Measurements from ENCODE around the gene OR2AE1.
"Not testable (repeated sequence)": the region's sequence is repeated elsewhere in the genome, so short reads cannot be mapped to it uniquely, and the experiment has no call there.

The OR2AE1 gene

DNA sequence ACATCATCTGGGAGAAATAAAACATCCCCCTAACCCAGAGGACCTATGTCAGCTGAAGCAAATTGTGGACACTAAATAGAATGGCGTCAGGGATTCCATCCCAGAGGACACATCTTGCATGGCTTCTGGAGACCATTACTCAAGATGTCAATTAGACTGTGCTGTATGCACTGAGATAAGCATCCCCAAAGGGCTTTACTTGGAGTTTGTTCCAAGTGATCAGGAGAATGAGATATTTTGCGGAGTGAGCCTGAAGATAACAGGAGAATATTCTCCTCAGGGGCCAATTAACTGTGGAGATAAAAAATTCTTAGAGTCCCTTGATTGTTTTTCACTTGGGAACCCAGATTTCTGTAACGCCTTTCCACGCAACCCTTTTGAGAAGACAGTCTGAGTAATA is 4.5 kb upstream of the OR2AE1 start:
- H3K9me3 ChIP-seq (replicated peaks in 1 of 2; ENCODE audit: control insufficient read depth in 2 of 2, insufficient read depth in 1 of 2, low read depth in 1 of 2, low read length in 2 of 2): no peaks in the 10 kb centered on the region
- H3K79me1 ChIP-seq (ENCODE audit: low read depth, low read length): no peaks in the 10 kb centered on the region
- no peak overlapping the region for H3K9ac ChIP-seq (ENCODE audit: low read depth, low read length, poor library complexity)
- H4K91ac ChIP-seq (ENCODE audit: low read depth, low read length, poor library complexity): no peak overlapping the region
- no peak overlapping the region for H2BK12ac ChIP-seq (ENCODE audit: low read length)
- H2BK5ac ChIP-seq (ENCODE audit: low read length): no peak overlapping the region
- WGBS, 2 donors (ENCODE audit: extremely low coverage in 2 of 2, insufficient read length in 2 of 2, insufficient replicate concordance in 1 of 2): no CpG with 5 or more reads among the region's 4 CpGs
- no peak overlapping the region for H3K4ac ChIP-seq (ENCODE audit: low read length)
- no peak overlapping the region for H3K18ac ChIP-seq (ENCODE audit: low read length)
- no peaks in the 10 kb centered on the region for H3K36me3 ChIP-seq (replicated peaks in 1 of 2; ENCODE audit: control insufficient read depth in 2 of 2, insufficient read depth in 2 of 2, low read length in 2 of 2)
- DNase-seq (ENCODE audit: low spot score): no peak
- no peak overlapping the region for H2AK5ac ChIP-seq (ENCODE audit: low read depth, low read length)
- H2AFZ ChIP-seq (ENCODE audit: low read length): no peak overlapping the region
- no peak overlapping the region for H3K4me2 ChIP-seq (ENCODE audit: insufficient read depth, low read length, poor library complexity, severe bottlenecking)
- H3K14ac ChIP-seq (ENCODE audit: low read length): no peak overlapping the region
- no peak overlapping the region for H4K8ac ChIP-seq (ENCODE audit: low read depth, low read length)
- no peak overlapping the region for H3K23ac ChIP-seq (ENCODE audit: low read depth, low read length, poor library complexity)
- H3K4me3 ChIP-seq (ENCODE audit: low read length in 2 of 2): no peak overlapping the region
- no peaks in the 10 kb centered on the region for H3K4me1 ChIP-seq (ENCODE audit: control insufficient read depth in 2 of 2, insufficient read depth in 1 of 2, low read depth in 1 of 2, low read length in 2 of 2)
- no peak overlapping the region for H2BK120ac ChIP-seq (ENCODE audit: low read depth, low read length)
- no peaks in the 10 kb centered on the region for H3K27me3 ChIP-seq (ENCODE audit: control insufficient read depth in 3 of 3, insufficient read depth in 3 of 3, low read depth in 1 of 3, low read length in 3 of 3)
- no peak overlapping the region for H3K27ac ChIP-seq (replicated peaks; ENCODE audit: low read length)
- no peak overlapping the region for H2BK15ac ChIP-seq (ENCODE audit: low read length)

DNA sequence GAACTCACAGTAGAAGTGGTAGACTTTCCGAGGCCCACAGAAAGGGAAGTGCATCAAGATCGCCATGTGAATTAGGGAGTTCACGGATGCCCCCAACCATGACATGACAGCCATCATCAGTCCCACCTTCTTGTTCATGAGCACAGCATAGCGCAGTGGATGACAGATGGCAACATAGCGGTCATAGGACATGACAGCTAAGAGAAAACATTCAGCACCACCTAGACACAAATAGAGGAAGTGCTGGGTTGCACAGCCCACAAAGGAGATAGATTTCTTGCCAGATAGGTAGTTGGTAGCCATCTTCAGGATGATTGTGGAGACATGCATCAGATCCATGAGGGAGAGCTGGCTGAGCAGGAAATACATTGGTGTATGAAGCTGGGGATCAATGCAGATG is 342 bp downstream of the OR2AE1 start:
- no peak overlapping the region for H2BK15ac ChIP-seq (ENCODE audit: low read length)
- H3K4me3 ChIP-seq (ENCODE audit: low read length in 2 of 2): no peak overlapping the region
- H3K4me1 ChIP-seq (ENCODE audit: control insufficient read depth in 2 of 2, insufficient read depth in 1 of 2, low read depth in 1 of 2, low read length in 2 of 2): no peaks in the 10 kb centered on the region
- no peak overlapping the region for H2BK120ac ChIP-seq (ENCODE audit: low read depth, low read length)
- H2BK5ac ChIP-seq (ENCODE audit: low read length): no peak overlapping the region
- no peak overlapping the region for H3K9ac ChIP-seq (ENCODE audit: low read depth, low read length, poor library complexity)
- no peak overlapping the region for H3K14ac ChIP-seq (ENCODE audit: low read length)
- H3K23ac ChIP-seq (ENCODE audit: low read depth, low read length, poor library complexity): no peak overlapping the region
- no peak overlapping the region for H3K18ac ChIP-seq (ENCODE audit: low read length)
- no peaks in the 10 kb centered on the region for H3K27me3 ChIP-seq (ENCODE audit: control insufficient read depth in 3 of 3, insufficient read depth in 3 of 3, low read depth in 1 of 3, low read length in 3 of 3)
- H2AFZ ChIP-seq (ENCODE audit: low read length): no peak overlapping the region
- H3K36me3 ChIP-seq (replicated peaks in 1 of 2; ENCODE audit: control insufficient read depth in 2 of 2, insufficient read depth in 2 of 2, low read length in 2 of 2): no peaks in the 10 kb centered on the region
- H3K4me2 ChIP-seq (ENCODE audit: insufficient read depth, low read length, poor library complexity, severe bottlenecking): no peak overlapping the region
- no peak for DNase-seq (ENCODE audit: low spot score)
- no peak overlapping the region for H4K91ac ChIP-seq (ENCODE audit: low read depth, low read length, poor library complexity)
- H2AK5ac ChIP-seq (ENCODE audit: low read depth, low read length): no peak overlapping the region
- H4K8ac ChIP-seq (ENCODE audit: low read depth, low read length): no peak overlapping the region
- no CpG with 5 or more reads among the region's 5 CpGs for WGBS, 2 donors (ENCODE audit: extremely low coverage in 2 of 2, insufficient read length in 2 of 2, insufficient replicate concordance in 1 of 2)
- H2BK12ac ChIP-seq (ENCODE audit: low read length): no peak overlapping the region
- no peak overlapping the region for H3K4ac ChIP-seq (ENCODE audit: low read length)
- no peak overlapping the region for H3K27ac ChIP-seq (replicated peaks; ENCODE audit: low read length)
- no peaks in the 10 kb centered on the region for H3K79me1 ChIP-seq (ENCODE audit: low read depth, low read length)
- H3K9me3 ChIP-seq (replicated peaks in 1 of 2; ENCODE audit: control insufficient read depth in 2 of 2, insufficient read depth in 1 of 2, low read depth in 1 of 2, low read length in 2 of 2): no peaks in the 10 kb centered on the region

DNA sequence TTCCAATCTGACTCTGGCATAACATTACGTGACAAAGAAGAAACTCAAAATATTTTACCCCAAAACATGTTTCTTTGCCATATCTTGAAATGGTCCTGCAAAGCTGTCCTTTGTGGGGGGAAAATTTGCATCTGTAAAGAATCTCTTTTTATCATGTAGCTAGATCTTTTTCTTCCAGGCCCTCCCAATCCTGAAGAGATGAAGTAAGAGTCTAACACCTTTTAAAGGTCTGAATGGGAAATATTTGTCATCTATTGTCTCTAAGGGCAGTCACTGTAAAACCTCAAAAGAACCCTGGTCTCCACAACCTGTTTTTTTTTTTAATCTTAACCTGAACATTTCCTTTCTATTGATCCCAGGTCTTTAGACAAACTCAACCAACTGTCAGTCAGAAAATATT is 8.6 kb downstream of the OR2AE1 start:
- H3K14ac ChIP-seq (ENCODE audit: low read length): no peak overlapping the region
- no peak overlapping the region for H2BK12ac ChIP-seq (ENCODE audit: low read length)
- no peak overlapping the region for H4K91ac ChIP-seq (ENCODE audit: low read depth, low read length, poor library complexity)
- H2BK15ac ChIP-seq (ENCODE audit: low read length): no peak overlapping the region
- H4K8ac ChIP-seq (ENCODE audit: low read depth, low read length): no peak overlapping the region
- H3K9me3 ChIP-seq (replicated peaks in 1 of 2; ENCODE audit: control insufficient read depth in 2 of 2, insufficient read depth in 1 of 2, low read depth in 1 of 2, low read length in 2 of 2): peaks cover 0 to 5% of the 10 kb centered on the region in 2 donors
- WGBS, 2 donors (ENCODE audit: extremely low coverage in 2 of 2, insufficient read length in 2 of 2, insufficient replicate concordance in 1 of 2): no CpG with 5 or more reads among the region's 1 CpG
- no peak overlapping the region for H3K18ac ChIP-seq (ENCODE audit: low read length)
- H2BK5ac ChIP-seq (ENCODE audit: low read length): no peak overlapping the region
- H3K9ac ChIP-seq (ENCODE audit: low read depth, low read length, poor library complexity): no peak overlapping the region
- H3K79me1 ChIP-seq (ENCODE audit: low read depth, low read length): no peaks in the 10 kb centered on the region
- no peak overlapping the region for H2AFZ ChIP-seq (ENCODE audit: low read length)
- DNase-seq (ENCODE audit: low spot score): no peak
- H3K27me3 ChIP-seq (ENCODE audit: control insufficient read depth in 3 of 3, insufficient read depth in 3 of 3, low read depth in 1 of 3, low read length in 3 of 3): peaks cover 0 to 9% (median 0%) of the 10 kb centered on the region in 3 experiments
- H2AK5ac ChIP-seq (ENCODE audit: low read depth, low read length): no peak overlapping the region
- H3K4me2 ChIP-seq (ENCODE audit: insufficient read depth, low read length, poor library complexity, severe bottlenecking): no peak overlapping the region
- H3K23ac ChIP-seq (ENCODE audit: low read depth, low read length, poor library complexity): no peak overlapping the region
- no peak overlapping the region for H3K4me3 ChIP-seq (ENCODE audit: low read length in 2 of 2)
- H3K36me3 ChIP-seq (replicated peaks in 1 of 2; ENCODE audit: control insufficient read depth in 2 of 2, insufficient read depth in 2 of 2, low read length in 2 of 2): no peaks in the 10 kb centered on the region
- H3K27ac ChIP-seq (replicated peaks; ENCODE audit: low read length): no peak overlapping the region
- H3K4ac ChIP-seq (ENCODE audit: low read length): no peak overlapping the region
- H2BK120ac ChIP-seq (ENCODE audit: low read depth, low read length): no peak overlapping the region
- no peaks in the 10 kb centered on the region for H3K4me1 ChIP-seq (ENCODE audit: control insufficient read depth in 2 of 2, insufficient read depth in 1 of 2, low read depth in 1 of 2, low read length in 2 of 2)

DNA sequence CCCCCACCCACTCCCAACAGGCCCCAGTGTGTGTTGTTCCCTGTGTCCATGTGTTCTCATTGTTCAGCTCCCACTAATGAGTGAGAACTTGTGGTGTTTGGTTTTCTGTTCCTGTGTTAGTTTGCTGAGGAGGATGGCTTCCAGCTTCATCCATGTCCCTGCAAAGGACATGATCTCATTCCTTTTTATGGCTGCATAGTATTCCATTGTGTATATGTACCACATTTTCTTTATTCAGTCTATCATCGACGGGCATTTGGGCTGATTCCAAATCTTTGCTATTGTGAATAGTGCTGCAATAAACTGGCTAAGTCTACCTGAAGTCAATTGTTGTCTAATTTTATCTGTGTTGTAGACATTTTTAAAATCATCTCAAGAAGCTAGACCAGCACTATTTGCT is 9.4 kb downstream of the OR2AE1 start:
- H3K14ac ChIP-seq (ENCODE audit: low read length); H3K9ac ChIP-seq (ENCODE audit: low read depth, low read length, poor library complexity); H3K4ac ChIP-seq (ENCODE audit: low read length); H2BK15ac ChIP-seq (ENCODE audit: low read length); H2AFZ ChIP-seq (ENCODE audit: low read length); DNase-seq (ENCODE audit: low spot score); H3K27ac ChIP-seq (replicated peaks; ENCODE audit: low read length); H3K36me3 ChIP-seq (replicated peaks in 1 of 2; ENCODE audit: control insufficient read depth in 2 of 2, insufficient read depth in 2 of 2, low read length in 2 of 2); H3K4me2 ChIP-seq (ENCODE audit: insufficient read depth, low read length, poor library complexity, severe bottlenecking); H2AK5ac ChIP-seq (ENCODE audit: low read depth, low read length); H3K9me3 ChIP-seq (replicated peaks in 1 of 2; ENCODE audit: control insufficient read depth in 2 of 2, insufficient read depth in 1 of 2, low read depth in 1 of 2, low read length in 2 of 2); H3K23ac ChIP-seq (ENCODE audit: low read depth, low read length, poor library complexity); H3K18ac ChIP-seq (ENCODE audit: low read length); H3K79me1 ChIP-seq (ENCODE audit: low read depth, low read length); H2BK12ac ChIP-seq (ENCODE audit: low read length); H4K8ac ChIP-seq (ENCODE audit: low read depth, low read length); H3K4me1 ChIP-seq (ENCODE audit: control insufficient read depth in 2 of 2, insufficient read depth in 1 of 2, low read depth in 1 of 2, low read length in 2 of 2); H2BK120ac ChIP-seq (ENCODE audit: low read depth, low read length); H2BK5ac ChIP-seq (ENCODE audit: low read length); H4K91ac ChIP-seq (ENCODE audit: low read depth, low read length, poor library complexity); H3K4me3 ChIP-seq (ENCODE audit: low read length in 2 of 2): not testable (repeated sequence)
- peaks cover 0 to 14% (median 0%) of the 10 kb centered on the region in 3 experiments for H3K27me3 ChIP-seq (ENCODE audit: control insufficient read depth in 3 of 3, insufficient read depth in 3 of 3, low read depth in 1 of 3, low read length in 3 of 3)
- no CpG with 5 or more reads among the region's 2 CpGs for WGBS, 2 donors (ENCODE audit: extremely low coverage in 2 of 2, insufficient read length in 2 of 2, insufficient replicate concordance in 1 of 2)

Measured in neuronal stem cell (in vitro differentiated cells).